ENCODE results near the gene DLGAP4. TPM values are rescaled to one million over a fixed set of nuclear protein-coding genes. Genes with fewer than 3 reads are reported as not detected.

DLGAP4 gene
- total RNA-seq, 2 experiments from 2014 or later = 11.5 to 13.1 TPM

DNA sequence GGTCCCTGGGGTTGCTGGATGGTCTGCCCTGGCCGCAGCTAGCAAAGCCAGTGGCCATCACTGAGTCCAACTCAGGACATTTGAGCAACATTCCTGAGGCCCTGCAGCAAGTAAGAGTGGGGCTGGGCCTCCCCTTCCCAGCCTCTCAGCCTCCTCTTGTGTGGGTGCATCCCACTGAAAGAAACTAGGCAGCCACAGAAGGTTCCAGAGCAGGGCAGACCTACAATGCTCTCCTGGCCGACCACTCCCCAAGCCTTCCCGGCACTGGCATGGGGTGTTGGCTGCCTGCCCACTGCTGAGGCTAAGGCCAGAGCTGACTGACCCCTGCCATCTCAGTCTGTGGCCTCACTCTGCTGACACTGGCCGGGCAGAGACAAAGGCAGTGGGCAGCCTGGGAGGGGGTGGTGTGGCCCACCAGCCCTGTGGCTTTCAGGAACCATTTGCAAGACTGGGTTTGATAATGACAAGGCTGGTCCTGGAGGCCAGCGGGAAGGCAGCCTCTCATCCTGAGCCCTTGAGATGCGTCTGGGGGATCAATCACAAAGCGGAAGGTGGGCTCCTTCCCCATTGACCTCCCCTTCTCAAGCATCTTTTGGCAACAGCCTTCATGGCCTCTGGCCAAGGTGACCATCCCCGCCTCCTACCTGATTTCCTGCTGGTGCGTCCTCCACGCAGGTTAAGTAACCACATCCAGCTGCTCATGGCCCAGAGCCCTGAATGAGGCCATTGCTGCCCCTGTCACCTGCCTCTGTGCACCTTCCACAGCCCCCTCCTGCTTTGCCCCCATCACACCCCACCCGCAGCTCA, 9.6 kb downstream of the DLGAP4 start:
- peaks cover 18% of the 10 kb centered on the region for H3K27me3 Mint-ChIP-seq
- H3K4me1 Mint-ChIP-seq (ENCODE audit: low read depth) = no peaks in the 10 kb centered on the region
- no peak overlapping the region for H3K27ac Mint-ChIP-seq
- H3K9me3 Mint-ChIP-seq = no peaks in the 10 kb centered on the region
- intact Hi-C loops (cut with micrococcal nuclease) = no loop called here
- POLR2A ChIA-PET = no interaction called here
- ATAC-seq = no peak
- no peaks in the 10 kb centered on the region for H3K36me3 Mint-ChIP-seq (ENCODE audit: low read depth)
- CTCF ChIA-PET = interaction anchor here (0.5 to 1.4 kb wide), 2 partner anchors 42 to 84 kb away, joined by 3 to 4 read pairs; no protein-coding TSS in a partner anchor
- no peak overlapping the region for H3K4me3 Mint-ChIP-seq
- no peak for DNase-seq
- TF ChIP-seq, protein P1, sequence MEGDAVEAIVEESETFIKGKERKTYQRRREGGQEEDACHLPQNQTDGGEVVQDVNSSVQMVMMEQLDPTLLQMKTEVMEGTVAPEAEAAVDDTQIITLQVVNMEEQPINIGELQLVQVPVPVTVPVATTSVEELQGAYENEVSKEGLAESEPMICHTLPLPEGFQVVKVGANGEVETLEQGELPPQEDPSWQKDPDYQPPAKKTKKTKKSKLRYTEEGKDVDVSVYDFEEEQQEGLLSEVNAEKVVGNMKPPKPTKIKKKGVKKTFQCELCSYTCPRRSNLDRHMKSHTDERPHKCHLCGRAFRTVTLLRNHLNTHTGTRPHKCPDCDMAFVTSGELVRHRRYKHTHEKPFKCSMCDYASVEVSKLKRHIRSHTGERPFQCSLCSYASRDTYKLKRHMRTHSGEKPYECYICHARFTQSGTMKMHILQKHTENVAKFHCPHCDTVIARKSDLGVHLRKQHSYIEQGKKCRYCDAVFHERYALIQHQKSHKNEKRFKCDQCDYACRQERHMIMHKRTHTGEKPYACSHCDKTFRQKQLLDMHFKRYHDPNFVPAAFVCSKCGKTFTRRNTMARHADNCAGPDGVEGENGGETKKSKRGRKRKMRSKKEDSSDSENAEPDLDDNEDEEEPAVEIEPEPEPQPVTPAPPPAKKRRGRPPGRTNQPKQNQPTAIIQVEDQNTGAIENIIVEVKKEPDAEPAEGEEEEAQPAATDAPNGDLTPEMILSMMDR (IDR thresholded peaks at IDR 0.05) = no peak

- peaks cover 9% of the 10 kb centered on the region for H3K27me3 Mint-ChIP-seq
Observed at GRCh38 chr20:36317675-36318074, 11.5 kb downstream of the DLGAP4 start.

GRCh38 chr20:36318166-36318565, 12.0 kb downstream of the DLGAP4 start:
- DNase-seq = no peak
- Mint-ChIP-seq H3K4me1 (ENCODE audit: low read depth) (no peaks in the 10 kb centered on the region), H3K4me3 (no peak overlapping the region), H3K27ac (no peak overlapping the region), H3K9me3 (no peaks in the 10 kb centered on the region), H3K27me3 (peaks cover 7% of the 10 kb centered on the region), H3K36me3 (ENCODE audit: low read depth) (no peaks in the 10 kb centered on the region)
- intact Hi-C loops (cut with micrococcal nuclease) = no loop called here
- POLR2A ChIA-PET = no interaction called here
- CTCF ChIA-PET = interaction anchor here (1.2 kb wide), 1 partner anchor 82 kb away, joined by 4 read pairs; no protein-coding TSS in a partner anchor
- TF ChIP-seq, protein P1 (IDR thresholded peaks at IDR 0.05) = no peak
- no peak for ATAC-seq

More at GRCh38 chr20:36317675-36318074, 11.5 kb downstream of the DLGAP4 start:
- H3K27ac Mint-ChIP-seq = no peak overlapping the region
- H3K4me3 Mint-ChIP-seq = no peak overlapping the region
- intact Hi-C loops (cut with micrococcal nuclease) = no loop called here
- TF ChIP-seq, protein P1 (IDR thresholded peaks at IDR 0.05) = no peak
- no peaks in the 10 kb centered on the region for H3K36me3 Mint-ChIP-seq (ENCODE audit: low read depth)
- CTCF ChIA-PET = interaction anchor here (1.2 kb wide), 1 partner anchor 82 kb away, joined by 4 read pairs; no protein-coding TSS in a partner anchor
- no peaks in the 10 kb centered on the region for H3K9me3 Mint-ChIP-seq
- DNase-seq = no peak
- no peak for ATAC-seq
- POLR2A ChIA-PET = no interaction called here
- no peaks in the 10 kb centered on the region for H3K4me1 Mint-ChIP-seq (ENCODE audit: low read depth)

DNA sequence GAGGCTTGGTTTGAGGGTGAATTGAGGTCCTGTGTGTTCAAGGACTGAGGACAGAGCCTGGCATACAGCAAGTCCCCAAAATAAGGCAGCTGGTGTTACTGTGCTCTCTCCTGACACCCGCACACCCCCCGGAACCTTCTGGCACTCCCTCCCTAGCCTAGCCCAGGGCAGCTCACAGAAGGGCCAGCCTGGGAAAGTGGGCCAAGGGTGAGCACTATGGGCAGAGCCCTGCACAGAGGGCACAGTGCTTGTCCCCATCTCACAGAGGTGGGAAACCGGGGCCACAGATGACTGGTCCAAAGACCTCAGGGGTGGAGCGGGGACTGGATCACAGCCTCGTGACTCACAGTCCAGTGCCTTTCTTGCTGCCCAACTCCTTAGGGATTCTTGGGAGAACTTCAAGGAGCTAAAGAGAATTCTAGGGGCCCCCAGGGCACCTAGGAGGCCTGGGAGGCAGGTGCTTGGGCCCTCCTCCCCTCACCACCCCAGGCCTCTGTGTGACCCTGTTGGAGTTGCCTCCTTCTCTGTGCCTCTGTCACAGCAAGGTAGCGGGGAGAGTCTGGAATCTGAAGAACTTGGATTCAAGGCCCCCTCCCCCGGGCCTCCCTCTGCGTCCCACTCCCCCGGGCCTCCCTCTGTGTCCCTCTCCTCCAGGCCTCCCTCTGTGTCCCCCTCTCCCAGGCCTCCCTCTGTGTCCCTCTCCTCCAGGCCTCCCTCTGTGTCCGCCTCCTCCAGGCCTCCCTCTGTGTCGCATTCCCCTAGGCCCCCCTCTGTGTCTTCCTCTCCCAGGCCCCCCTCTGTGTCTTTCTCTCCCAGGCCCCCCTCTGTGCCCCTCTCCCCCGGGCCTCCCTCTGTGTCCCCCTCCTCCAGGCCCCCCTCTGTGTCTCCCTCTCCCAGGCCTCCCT, 13.5 kb downstream of the DLGAP4 start:
- no peaks in the 10 kb centered on the region for H3K36me3 Mint-ChIP-seq (ENCODE audit: low read depth)
- DNase-seq = no peak
- POLR2A ChIA-PET = no interaction called here
- ATAC-seq = no peak
- no peak overlapping the region for H3K4me3 Mint-ChIP-seq
- H3K4me1 Mint-ChIP-seq (ENCODE audit: low read depth) = no peaks in the 10 kb centered on the region
- H3K9me3 Mint-ChIP-seq = peaks cover 4% of the 10 kb centered on the region
- CTCF ChIA-PET = no interaction called here
- H3K27me3 Mint-ChIP-seq = peaks cover 8% of the 10 kb centered on the region
- TF ChIP-seq, protein P1 (IDR thresholded peaks at IDR 0.05) = no peak
- intact Hi-C loops (cut with micrococcal nuclease) = no loop called here
- H3K27ac Mint-ChIP-seq = no peak overlapping the region
